OCI-LY7 (cell line): ENCODE data around the gene HUS1. TPM values are rescaled to one million over a fixed set of nuclear protein-coding genes. Genes with fewer than 3 reads are reported as not detected.

Experiments used
- BruUV-seq: library from RNA; stranded (reverse); fragments of 400-500 nt; replicated peaks from 2 replicates; lab custom pipeline; 2021; lab: Mats Ljungman, UMichigan
- CTCF ChIA-PET: fragments of 300-600 bp; sonication (Branson Sonifier 250); formaldehyde crosslinking; loops from one replicate; lab custom pipeline; 2022; ENCODE audit warnings: antibody characterized with exemption; ENCODE audit not compliant: unreplicated experiment; lab: Charles Lee
- POLR2A ChIA-PET: fragments of 300-600 bp; sonication (Branson Sonifier 250); formaldehyde crosslinking; loops from one replicate; lab custom pipeline; 2022; ENCODE audit warnings: antibody characterized with exemption; lab: Charles Lee
- DNase-seq: peaks from one replicate; pipeline ENCODE4 v3.0.0-alpha.2; 2015; ENCODE audit warnings: low spot score
- H2AFZ ChIP-seq: fragments of 200-600 bp; sonication (generic), shearing (Covaris generic); 2 replicates; pipeline ENCODE4 v1.6.1; 2014; ENCODE audit warnings: mild to moderate bottlenecking, antibody characterized with exemption, low read length, moderate library complexity
- H3K27ac ChIP-seq: fragments of 200-600 bp; sonication (generic); 2 replicates; pipeline ENCODE4 v1.5.1; 2014; ENCODE audit warnings: mixed run types, low read depth, mild to moderate bottlenecking, moderate library complexity, low read length, inconsistent platforms; ENCODE audit not compliant: poor library complexity, severe bottlenecking
- H3K36me3 ChIP-seq: fragments of 200-600 bp; sonication (generic); 2 replicates; pipeline ENCODE4 v1.6.1; 2014; ENCODE audit warnings: mild to moderate bottlenecking, antibody characterized with exemption, low read length, moderate library complexity, mixed read lengths; ENCODE audit not compliant: insufficient read depth
- H3K4me1 ChIP-seq: fragments of 200-600 bp; sonication (generic); 2 replicates; pipeline ENCODE4 v1.5.1; 2014; ENCODE audit warnings: mild to moderate bottlenecking, low read length; ENCODE audit not compliant: insufficient read depth, poor library complexity, severe bottlenecking
- H3K4me2 ChIP-seq: fragments of 200-600 bp; sonication (generic); 2 replicates; pipeline ENCODE4 v1.6.1; 2014; ENCODE audit warnings: mild to moderate bottlenecking, low read length
- H3K4me3 ChIP-seq: fragments of 200-600 bp; sonication (generic); 2 replicates; pipeline ENCODE4 v1.5.1; 2014; ENCODE audit warnings: mild to moderate bottlenecking, low read depth, low read length; ENCODE audit not compliant: poor library complexity, severe bottlenecking
- H3K79me2 ChIP-seq: fragments of 200-600 bp; sonication (generic); 2 replicates; pipeline ENCODE4 v1.6.1; 2016; ENCODE audit warnings: low read depth, mild to moderate bottlenecking, low read length, moderate library complexity, mixed read lengths; ENCODE audit not compliant: insufficient read depth
- H3K9me2 ChIP-seq: fragments of 200-600 bp; sonication (generic); 2 replicates; pipeline ENCODE4 v1.6.1; 2016; ENCODE audit warnings: mild to moderate bottlenecking, low read length, mixed read lengths; ENCODE audit not compliant: insufficient read depth
- H3K9me3 ChIP-seq: fragments of 200-600 bp; sonication (generic); 2 replicates; pipeline ENCODE4 v1.6.1; 2014; ENCODE audit warnings: mild to moderate bottlenecking, mixed run types, low read length, mixed read lengths
- H4K20me1 ChIP-seq: fragments of 200-600 bp; sonication (generic); 2 replicates; pipeline ENCODE4 v1.6.1; 2014; ENCODE audit warnings: mild to moderate bottlenecking, antibody characterized with exemption, low read length, moderate library complexity, mixed read lengths; ENCODE audit not compliant: insufficient read depth
- CTCF ChIP-seq: fragments of 200-600 bp; sonication (generic); conservative IDR thresholded peaks from 2 replicates; pipeline ENCODE4 v1.5.1; 2014; ENCODE audit warnings: mild to moderate bottlenecking, antibody characterized with exemption, low read length, moderate library complexity, mixed read lengths
- EZH2phosphoT487 ChIP-seq: fragments of 200-600 bp; sonication (generic); IDR thresholded peaks from 2 replicates; pipeline ENCODE4 v1.6.1; 2018; ENCODE audit warnings: low read depth, borderline replicate concordance, mild to moderate bottlenecking, mixed run types, antibody characterized with exemption, low read length, moderate library complexity, mixed read lengths
- intact Hi-C: fragments of 100-400 bp; cut with micrococcal nuclease; formaldehyde crosslinking; loops from one replicate; pipeline ENCODE4 v1.10.0; 2022; ENCODE audit not compliant: unreplicated experiment
- total RNA-seq, 2 experiments: library from RNA; depleted of rRNA in 1 of 2; stranded (reverse); fragments of >200 nt in 1 of 2; shearing (Covaris generic) in 1 of 2; gene quantifications; 2 replicates each; pipeline ENCODE4 v1.2.3, GENCODE V29; 2014 to 2022

Gene HUS1
- total RNA-seq, 2 experiments from 2014 or later, result 28.2 to 44.5 TPM

- no peak overlapping the region for H3K4me2 ChIP-seq
- no peak overlapping the region for H3K4me3 ChIP-seq
- no peak for TF ChIP-seq CTCF
- TF ChIP-seq EZH2phosphoT487, result no peak
- CTCF ChIA-PET, result no interaction called here
- no peaks in the 10 kb centered on the region for H3K9me3 ChIP-seq
- POLR2A ChIA-PET, result interaction anchor here (1.5 kb wide), 1 partner anchor 10 kb away, joined by 3 read pairs; no protein-coding TSS in a partner anchor
- H3K36me3 ChIP-seq, result no peaks in the 10 kb centered on the region
- no peaks in the 10 kb centered on the region for H3K79me2 ChIP-seq
- H3K9me2 ChIP-seq, result no peaks in the 10 kb centered on the region
- BruUV-seq, result no TSS peak
- no peaks in the 10 kb centered on the region for H4K20me1 ChIP-seq
- peaks cover 38% of the 10 kb centered on the region for H3K4me1 ChIP-seq
- H2AFZ ChIP-seq, result no peak overlapping the region
- DNase-seq, result no peak
- intact Hi-C loops, result loop anchor here (5.0 kb wide), 3 partner anchors 43 to 353 kb away; partner anchors contain the start of gene TNS3
- no peak overlapping the region for H3K27ac ChIP-seq
These were observed 44.6 kb downstream of the HUS1 start for GRCh38 chr7:47934831-47935230.

- BruUV-seq, result no TSS peak
- intact Hi-C loops, result no loop called here
- CTCF ChIA-PET, result no interaction called here
These were observed 46.2 kb downstream of the HUS1 start for GRCh38 chr7:47933215-47933614.

More at GRCh38 chr7:47933215-47933614, 46.2 kb downstream of the HUS1 start:
- no peak overlapping the region for H3K27ac ChIP-seq
- no peaks in the 10 kb centered on the region for H3K9me2 ChIP-seq
- H4K20me1 ChIP-seq, result no peaks in the 10 kb centered on the region
- H3K4me3 ChIP-seq, result no peak overlapping the region
- no peaks in the 10 kb centered on the region for H3K79me2 ChIP-seq
- peaks cover 23% of the 10 kb centered on the region for H3K4me1 ChIP-seq
- DNase-seq, result no peak
- POLR2A ChIA-PET, result interaction anchor here (0.6 kb wide), 1 partner anchor 16 kb away, joined by 3 read pairs; no protein-coding TSS in a partner anchor
- no peaks in the 10 kb centered on the region for H3K9me3 ChIP-seq
- TF ChIP-seq CTCF, result no peak
- H3K4me2 ChIP-seq, result no peak overlapping the region
- H3K36me3 ChIP-seq, result no peaks in the 10 kb centered on the region
- H2AFZ ChIP-seq, result no peak overlapping the region
